Astrocyte of the spinal cord (primary cell): ENCODE measurements around the gene HOXD11.

Experiments
- DNase-seq: peaks from one replicate; pipeline ENCODE4 v3.0.0; 2011; ENCODE audit warnings: low read depth, low spot score
- H3K4me3 ChIP-seq: 2 replicates; pipeline ENCODE4 v1.5.1; 2011; ENCODE audit warnings: low read depth, mild to moderate bottlenecking, low read length, moderate library complexity
- in situ Hi-C: cut with HindIII; loops from 2 replicates; pipeline ENCODE4 v1.10.0; 2017; ENCODE audit warnings: low sequenced_read_pairs
- TF ChIP-seq, protein P1 (sequence below): IDR thresholded peaks from 2 replicates; pipeline ENCODE4 v1.5.1; 2012; ENCODE audit warnings: low read depth, mild to moderate bottlenecking, low read length, inconsistent platforms

Gene HOXD11

DNA sequence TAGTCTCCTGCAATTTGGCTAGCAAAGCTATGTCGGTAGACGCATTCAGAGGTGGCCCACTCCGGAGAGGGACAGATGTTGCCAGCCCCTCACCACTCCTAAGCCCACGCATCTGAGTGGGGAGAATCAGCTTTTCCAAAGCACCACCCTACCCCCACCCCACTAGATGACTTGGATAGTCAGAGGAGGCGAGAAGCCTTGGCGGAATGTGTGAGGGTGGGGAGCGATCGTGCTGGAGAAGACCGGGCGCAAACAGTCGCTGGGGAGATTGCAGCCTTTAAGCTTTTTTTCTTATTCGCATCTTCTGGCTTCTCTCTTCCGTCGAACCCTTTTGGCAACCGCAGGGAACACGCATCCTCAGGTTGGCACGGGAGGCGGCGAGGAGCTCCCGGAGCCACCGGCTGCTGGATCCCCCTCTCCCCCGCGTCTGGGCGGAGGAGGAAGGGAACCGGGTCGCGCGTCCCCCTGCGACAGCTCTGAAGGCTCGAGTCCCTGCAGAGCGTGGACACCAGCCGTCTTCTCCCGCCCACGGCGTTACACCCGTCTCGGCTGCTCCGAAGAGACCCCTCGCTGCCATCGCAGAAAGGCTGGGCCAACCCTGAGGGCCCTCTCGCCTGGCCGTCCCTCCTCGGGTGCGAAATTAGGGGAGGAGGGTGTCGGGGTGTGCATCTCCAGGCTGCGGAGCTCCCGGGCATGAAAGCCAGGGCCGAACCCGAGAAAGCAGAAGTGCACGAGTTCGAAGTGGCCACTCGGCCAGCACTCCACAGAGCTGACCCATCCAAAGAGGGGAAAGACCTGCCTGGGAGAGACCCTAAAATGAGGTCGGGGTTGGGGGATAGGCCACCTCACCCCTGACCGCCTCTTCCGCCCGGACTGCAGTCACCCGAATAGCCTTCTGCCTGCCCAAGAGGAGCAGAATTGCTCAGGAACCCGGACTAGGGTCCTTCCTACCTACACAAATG is 35.5 kb upstream of the HOXD11 start:
- H3K4me3 ChIP-seq: no peak overlapping the region
- TF ChIP-seq, protein P1, sequence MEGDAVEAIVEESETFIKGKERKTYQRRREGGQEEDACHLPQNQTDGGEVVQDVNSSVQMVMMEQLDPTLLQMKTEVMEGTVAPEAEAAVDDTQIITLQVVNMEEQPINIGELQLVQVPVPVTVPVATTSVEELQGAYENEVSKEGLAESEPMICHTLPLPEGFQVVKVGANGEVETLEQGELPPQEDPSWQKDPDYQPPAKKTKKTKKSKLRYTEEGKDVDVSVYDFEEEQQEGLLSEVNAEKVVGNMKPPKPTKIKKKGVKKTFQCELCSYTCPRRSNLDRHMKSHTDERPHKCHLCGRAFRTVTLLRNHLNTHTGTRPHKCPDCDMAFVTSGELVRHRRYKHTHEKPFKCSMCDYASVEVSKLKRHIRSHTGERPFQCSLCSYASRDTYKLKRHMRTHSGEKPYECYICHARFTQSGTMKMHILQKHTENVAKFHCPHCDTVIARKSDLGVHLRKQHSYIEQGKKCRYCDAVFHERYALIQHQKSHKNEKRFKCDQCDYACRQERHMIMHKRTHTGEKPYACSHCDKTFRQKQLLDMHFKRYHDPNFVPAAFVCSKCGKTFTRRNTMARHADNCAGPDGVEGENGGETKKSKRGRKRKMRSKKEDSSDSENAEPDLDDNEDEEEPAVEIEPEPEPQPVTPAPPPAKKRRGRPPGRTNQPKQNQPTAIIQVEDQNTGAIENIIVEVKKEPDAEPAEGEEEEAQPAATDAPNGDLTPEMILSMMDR: no peak
- DNase-seq: no peak
- in situ Hi-C loops: no loop called here

DNA sequence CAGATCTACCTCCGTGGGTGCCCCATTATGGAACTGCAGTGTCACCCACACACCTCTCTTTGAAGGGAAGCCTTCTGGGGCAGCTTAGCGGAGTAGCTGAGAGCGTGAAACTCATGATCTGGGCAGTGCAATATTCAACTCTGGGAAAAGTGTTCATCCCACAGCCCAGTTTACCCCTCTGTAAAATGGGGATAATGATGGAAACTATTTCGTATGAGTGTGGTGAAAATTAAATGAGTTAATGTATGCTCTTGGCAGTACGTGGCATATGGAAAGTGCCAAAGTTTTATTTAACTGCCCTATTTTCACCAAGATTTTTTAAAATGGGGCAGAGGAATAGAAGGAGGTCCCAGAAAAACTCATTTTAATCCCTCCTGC is 34.8 kb upstream of the HOXD11 start:
- H3K4me3 ChIP-seq: no peak overlapping the region
- in situ Hi-C loops: no loop called here
- no peak for DNase-seq
- TF ChIP-seq, protein P1: no peak

DNA sequence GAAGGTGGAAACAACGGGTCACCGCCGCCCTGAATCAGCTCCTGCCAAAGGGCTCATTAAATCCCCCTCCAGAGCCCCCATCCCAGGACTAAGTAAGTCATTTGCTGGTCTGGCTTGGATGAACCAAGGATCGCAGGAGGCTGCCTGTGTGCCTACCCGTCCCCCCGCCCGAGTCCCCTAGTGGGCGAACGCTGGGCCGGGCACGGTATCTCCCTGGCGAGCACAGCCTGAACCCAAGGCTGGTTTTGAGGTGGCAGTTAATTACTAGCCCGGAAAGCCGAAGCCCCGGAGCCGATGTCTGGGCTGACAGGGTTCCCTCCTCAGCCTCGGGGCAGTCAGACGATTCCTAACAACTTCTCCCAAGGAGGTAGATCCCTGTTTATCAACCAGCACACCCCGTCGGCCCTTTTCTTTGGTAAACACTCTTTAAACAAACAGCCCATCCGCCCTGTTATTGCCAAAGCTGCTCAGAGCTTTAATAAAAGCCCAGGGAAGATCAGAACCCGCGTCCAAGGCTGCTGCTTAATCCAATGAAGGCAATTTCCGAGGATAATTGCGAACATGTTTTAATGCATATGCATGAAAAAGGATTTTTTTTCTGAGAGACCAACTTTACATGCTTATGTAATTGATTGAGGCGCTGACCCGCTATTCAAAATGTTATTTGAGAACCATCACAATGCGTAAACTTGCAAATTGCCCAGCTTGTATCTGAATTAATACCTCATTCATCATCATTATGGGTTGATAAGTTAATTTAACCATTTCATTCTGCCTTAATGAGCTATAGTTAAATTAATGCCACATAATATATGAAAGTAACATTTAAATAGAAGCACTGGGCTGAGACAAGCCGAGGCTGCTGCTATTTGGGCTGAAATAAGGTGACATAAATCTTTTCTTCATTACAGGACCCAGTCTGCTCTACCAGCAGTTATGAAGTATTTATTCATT is 33.9 kb upstream of the HOXD11 start:
- no peak for DNase-seq
- in situ Hi-C loops: no loop called here
- TF ChIP-seq, protein P1: no peak
- no peak overlapping the region for H3K4me3 ChIP-seq

DNA sequence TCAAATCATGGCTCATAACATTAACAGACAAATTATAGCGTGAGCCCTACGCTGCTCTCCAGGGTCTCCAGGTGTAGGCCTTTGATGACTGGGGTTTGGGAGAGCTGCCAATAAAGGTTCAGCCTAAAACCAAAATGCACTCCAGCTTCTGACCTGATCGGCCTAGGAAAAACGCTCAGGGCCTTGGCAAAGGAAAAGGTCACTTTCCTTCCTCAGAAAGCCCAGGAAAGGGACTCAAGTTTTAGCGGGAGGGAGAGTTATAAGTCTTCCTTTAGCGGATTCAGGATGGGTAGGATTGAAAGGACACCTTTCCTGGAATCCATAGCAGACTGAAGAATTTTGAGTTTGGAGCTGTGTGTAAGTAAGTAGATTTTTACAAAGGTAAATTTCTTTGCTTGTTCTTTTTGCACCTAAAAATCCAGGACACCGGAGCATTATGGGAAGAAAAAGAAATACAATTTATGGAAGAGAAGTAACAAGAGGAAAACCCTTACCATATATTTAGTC is 32.1 kb upstream of the HOXD11 start:
- no peak for DNase-seq
- H3K4me3 ChIP-seq: no peak overlapping the region
- TF ChIP-seq, protein P1: no peak
- in situ Hi-C loops: no loop called here

DNA sequence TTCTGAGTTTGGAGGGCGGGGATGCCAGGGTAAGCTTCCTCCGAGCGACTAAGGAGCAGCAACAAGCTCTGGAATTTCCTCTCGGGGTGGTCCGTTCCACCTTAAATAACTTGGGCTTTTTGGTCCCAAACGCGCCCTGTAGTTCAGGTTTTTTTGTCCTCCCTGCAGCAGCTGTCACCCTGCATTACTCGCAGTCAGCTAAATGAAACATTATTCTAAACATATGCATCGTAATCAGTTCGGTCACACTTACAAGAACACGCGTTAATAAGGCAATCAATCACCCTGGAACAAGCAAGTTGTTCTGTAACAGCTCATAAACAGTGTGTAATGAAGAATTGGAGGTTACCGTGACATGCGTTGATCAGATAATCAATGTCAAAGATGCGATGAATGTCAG is 31.6 kb upstream of the HOXD11 start:
- in situ Hi-C loops: no loop called here
- TF ChIP-seq, protein P1: no peak
- H3K4me3 ChIP-seq: no peak overlapping the region
- no peak for DNase-seq

DNA sequence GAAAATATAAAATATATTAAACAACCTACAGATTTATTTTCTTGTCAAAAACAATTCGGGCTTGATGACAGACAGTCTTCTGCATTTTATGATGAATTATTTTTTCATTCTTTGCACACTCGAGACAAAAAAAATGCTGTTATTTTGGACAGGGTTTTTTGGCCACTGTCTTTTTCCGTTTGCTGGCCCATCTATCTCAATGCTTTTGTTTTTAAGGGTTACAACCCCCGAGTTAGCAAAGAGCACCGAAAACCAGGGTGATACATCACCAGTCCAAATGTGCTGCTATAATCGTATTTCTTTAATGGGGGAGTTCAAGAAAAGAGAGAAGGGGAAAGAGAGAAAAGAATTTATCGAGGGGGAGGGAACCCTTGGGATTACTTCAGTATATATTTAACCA is 31.0 kb upstream of the HOXD11 start:
- no peak for DNase-seq
- no peak overlapping the region for H3K4me3 ChIP-seq
- TF ChIP-seq, protein P1: no peak
- in situ Hi-C loops: no loop called here
